Keratinocyte (primary cell): ENCODE data around the gene SERPINB1. TPM values are rescaled to one million over a fixed set of nuclear protein-coding genes. Genes with fewer than 3 reads are reported as not detected.
A peak's percentile ranks its signal among the peaks of the same experiment; 100 is the strongest.

Experiments used
- DNase-seq: peaks from one replicate; pipeline ENCODE4 v3.0.0-alpha.2; 2011; ENCODE audit warnings: low read depth, missing footprints, low spot score
- FAIRE-seq: peaks from 2 replicates; lab custom pipeline; 2011; peaks lifted over from hg19 to GRCh38; lab: Jason Lieb, UNC
- H2AFZ ChIP-seq: 2 replicates; pipeline ENCODE4 v1.6.0; 2012; ENCODE audit warnings: low read length, control low read depth, inconsistent platforms; ENCODE audit not compliant: control insufficient read depth
- H3K27ac ChIP-seq: 2 replicates; pipeline ENCODE4 v1.5.1; 2011; ENCODE audit warnings: low read length; ENCODE audit not compliant: control insufficient read depth, insufficient read depth
- H3K27me3 ChIP-seq: 3 replicates; pipeline ENCODE4 v1.6.0; 2011; ENCODE audit warnings: low read length; ENCODE audit not compliant: control insufficient read depth, insufficient read depth; ENCODE audit errors: extremely low read depth
- H3K36me3 ChIP-seq, 2 experiments: 2 replicates in 1 of 2; 3 replicates in 1 of 2; pipeline ENCODE4 v1.5.1; 2011; ENCODE audit warnings: low read length in 2 of 2, mild to moderate bottlenecking in 1 of 2; ENCODE audit not compliant: control insufficient read depth in 2 of 2, insufficient read depth in 2 of 2; ENCODE audit errors: extremely low read depth in 1 of 2
- H3K4me1 ChIP-seq: 3 replicates; pipeline ENCODE4 v1.5.1; 2011; ENCODE audit warnings: low read length; ENCODE audit not compliant: control insufficient read depth, insufficient read depth; ENCODE audit errors: extremely low read depth
- H3K4me2 ChIP-seq: 3 replicates; pipeline ENCODE4 v1.6.0; 2011; ENCODE audit warnings: low read depth, low read length; ENCODE audit not compliant: control insufficient read depth, insufficient read depth; ENCODE audit errors: extremely low read depth
- H3K4me3 ChIP-seq, 3 experiments: fragments of 200-600 bp in 1 of 3; sonication (generic) in 1 of 3; 2 replicates in 2 of 3; 3 replicates in 1 of 3; pipeline ENCODE4 v1.5.1; 2011 to 2016; ENCODE audit warnings: low read length in 3 of 3, mild to moderate bottlenecking in 3 of 3, control low read depth in 2 of 3, inconsistent platforms in 1 of 3, low read depth in 1 of 3, mixed read lengths in 1 of 3, mixed run types in 1 of 3, moderate library complexity in 1 of 3; ENCODE audit not compliant: control insufficient read depth in 2 of 3, insufficient read depth in 2 of 3; ENCODE audit errors: extremely low read depth in 1 of 3
- H3K79me2 ChIP-seq: 2 replicates; pipeline ENCODE4 v1.6.0; 2012; ENCODE audit warnings: low read length; ENCODE audit not compliant: control insufficient read depth, insufficient read depth
- H3K9ac ChIP-seq: 3 replicates; pipeline ENCODE4 v1.6.0; 2011; ENCODE audit warnings: low read length; ENCODE audit not compliant: control insufficient read depth, insufficient read depth; ENCODE audit errors: extremely low read depth
- H3K9me1 ChIP-seq: 3 replicates; pipeline ENCODE4 v1.6.0; 2011; ENCODE audit warnings: low read length; ENCODE audit not compliant: control insufficient read depth, insufficient read depth; ENCODE audit errors: extremely low read depth
- H3K9me3 ChIP-seq: 2 replicates; pipeline ENCODE4 v1.5.1; 2012; ENCODE audit warnings: low read depth, low read length; ENCODE audit not compliant: control insufficient read depth
- H4K20me1 ChIP-seq: 3 replicates; pipeline ENCODE4 v1.6.0; 2011; ENCODE audit warnings: low read length; ENCODE audit not compliant: control insufficient read depth, insufficient read depth; ENCODE audit errors: extremely low read depth
- EZH2 ChIP-seq: IDR thresholded peaks from one replicate; pipeline ENCODE4 v1.6.1; 2012; ENCODE audit warnings: inconsistent platforms, mild to moderate bottlenecking, low read length, moderate library complexity
- dilution Hi-C: fragments of 300-500 bp; cut with MboI; formaldehyde crosslinking; loops from one replicate; pipeline ENCODE4 v1.7.0; 2020; ENCODE audit warnings: low sequenced_read_pairs; ENCODE audit not compliant: extremely low pct_ligation_motif_present
- polyA plus RNA-seq, 5 experiments: library from polyadenylated mRNA; depleted of rRNA in 3 of 5; stranded (reverse) in 3 of 5; stranded (forward) in 1 of 5; unstranded in 1 of 5; fragments of >200 nt; gene quantifications; 1 replicate in 1 of 5; 2 replicates in 3 of 5; 3 replicates in 1 of 5; pipeline versions ENCODE4 v1.2.1 to v1.2.3, GENCODE V29; 2011 to 2012; ENCODE audit warnings: missing spikeins in 2 of 5, low read depth in 1 of 5, low replicate concordance in 1 of 5
- TF ChIP-seq, protein P1 (sequence below), 3 experiments: IDR thresholded peaks in 1 of 3; conservative IDR thresholded peaks in 1 of 3; optimal IDR thresholded peaks in 1 of 3; 2 replicates in 2 of 3; 3 replicates in 1 of 3; pipeline versions ENCODE3 to v1.5.1; 2011; ENCODE audit warnings: low read length in 3 of 3, mild to moderate bottlenecking in 3 of 3, moderate library complexity in 2 of 3, control low read depth in 1 of 3, inconsistent platforms in 1 of 3; ENCODE audit not compliant: insufficient read depth in 2 of 3; ENCODE audit errors: extremely low read depth in 1 of 3

SERPINB1 gene
- polyA plus RNA-seq, 1 donor (not counting 4 experiments of a cell fraction or from before 2014, with no cell fraction given): 71.9 TPM

DNA sequence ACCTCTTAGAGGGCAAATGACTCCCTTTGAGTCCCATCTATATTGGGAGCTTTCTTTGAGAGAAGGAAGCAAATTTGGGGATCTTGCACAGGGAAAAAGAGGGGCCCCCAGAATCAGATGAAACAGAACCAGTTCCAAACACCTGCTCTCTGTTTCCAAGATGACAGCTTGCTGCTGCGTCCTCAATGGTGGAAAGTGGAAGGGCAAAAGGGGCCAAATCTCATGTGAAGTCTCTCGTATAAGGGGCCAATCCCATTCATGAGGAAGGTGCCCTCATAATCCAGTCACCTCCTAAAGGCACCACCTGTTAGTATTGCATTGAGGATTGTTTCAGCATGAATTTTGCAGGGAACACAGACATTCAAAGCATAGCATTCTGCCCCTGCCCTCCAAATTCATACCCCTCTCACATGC lies 483 bp upstream of the SERPINB1 start:
- no peaks in the 10 kb centered on the region for H3K79me2 ChIP-seq
- FAIRE-seq (no peak), DNase-seq (no peak)
- H3K27me3 ChIP-seq: no peaks in the 10 kb centered on the region
- H3K9me3 ChIP-seq: no peaks in the 10 kb centered on the region
- peaks cover 3 to 4% of the 10 kb centered on the region in 2 experiments for H3K36me3 ChIP-seq
- H3K9me1 ChIP-seq: peaks cover 4% of the 10 kb centered on the region
- peak overlapping the region; percentile 84 for H3K9ac ChIP-seq
- H3K4me2 ChIP-seq: peak overlapping the region; percentile 60
- dilution Hi-C loops: no loop called here
- H3K4me1 ChIP-seq: peaks cover 51% of the 10 kb centered on the region
- H3K27ac ChIP-seq: peak overlapping the region; percentile 86
- peak overlapping the region; percentile 48 to 60 (median 56) for H3K4me3 ChIP-seq
- no peak for TF ChIP-seq EZH2
- TF ChIP-seq, protein P1, sequence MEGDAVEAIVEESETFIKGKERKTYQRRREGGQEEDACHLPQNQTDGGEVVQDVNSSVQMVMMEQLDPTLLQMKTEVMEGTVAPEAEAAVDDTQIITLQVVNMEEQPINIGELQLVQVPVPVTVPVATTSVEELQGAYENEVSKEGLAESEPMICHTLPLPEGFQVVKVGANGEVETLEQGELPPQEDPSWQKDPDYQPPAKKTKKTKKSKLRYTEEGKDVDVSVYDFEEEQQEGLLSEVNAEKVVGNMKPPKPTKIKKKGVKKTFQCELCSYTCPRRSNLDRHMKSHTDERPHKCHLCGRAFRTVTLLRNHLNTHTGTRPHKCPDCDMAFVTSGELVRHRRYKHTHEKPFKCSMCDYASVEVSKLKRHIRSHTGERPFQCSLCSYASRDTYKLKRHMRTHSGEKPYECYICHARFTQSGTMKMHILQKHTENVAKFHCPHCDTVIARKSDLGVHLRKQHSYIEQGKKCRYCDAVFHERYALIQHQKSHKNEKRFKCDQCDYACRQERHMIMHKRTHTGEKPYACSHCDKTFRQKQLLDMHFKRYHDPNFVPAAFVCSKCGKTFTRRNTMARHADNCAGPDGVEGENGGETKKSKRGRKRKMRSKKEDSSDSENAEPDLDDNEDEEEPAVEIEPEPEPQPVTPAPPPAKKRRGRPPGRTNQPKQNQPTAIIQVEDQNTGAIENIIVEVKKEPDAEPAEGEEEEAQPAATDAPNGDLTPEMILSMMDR (optimal IDR thresholded peaks at IDR 0.05 in 1 of 3, IDR thresholded peaks at IDR 0.05 in 1 of 3, conservative IDR thresholded peaks at IDR 0.05 in 1 of 3; ENCODE audit: extremely low read depth in 1 of 3, insufficient read depth in 2 of 3, low read length in 3 of 3): no peak
- no peaks in the 10 kb centered on the region for H4K20me1 ChIP-seq
- H2AFZ ChIP-seq: no peak overlapping the region

DNA sequence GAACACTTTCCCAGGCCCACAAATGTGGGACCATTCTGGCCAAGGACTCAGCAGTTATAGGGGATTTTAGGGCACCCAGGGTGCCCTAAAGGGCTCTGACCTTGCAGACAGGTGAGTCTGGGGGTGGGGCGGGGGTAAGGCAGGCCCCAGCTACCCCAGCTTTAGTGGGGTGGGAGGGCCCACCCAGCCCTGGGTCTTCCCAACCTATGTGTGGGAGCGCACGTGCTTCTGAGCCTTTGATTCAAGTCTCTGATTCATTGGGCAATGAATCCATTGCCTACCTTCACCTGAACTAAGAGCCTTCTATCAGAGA lies 958 bp downstream of the SERPINB1 start:
- no peak for TF ChIP-seq EZH2
- TF ChIP-seq, protein P1 (optimal IDR thresholded peaks at IDR 0.05 in 1 of 3, IDR thresholded peaks at IDR 0.05 in 1 of 3, conservative IDR thresholded peaks at IDR 0.05 in 1 of 3; ENCODE audit: extremely low read depth in 1 of 3, insufficient read depth in 2 of 3, low read length in 3 of 3): no peak
- H4K20me1 ChIP-seq: no peaks in the 10 kb centered on the region
- peak overlapping the region; percentile 86 for H3K27ac ChIP-seq
- no peak for FAIRE-seq
- no peak for DNase-seq
- H2AFZ ChIP-seq: no peak overlapping the region
- peaks cover 5% of the 10 kb centered on the region for H3K9me1 ChIP-seq
- peaks cover 45% of the 10 kb centered on the region for H3K4me1 ChIP-seq
- H3K9ac ChIP-seq: peak overlapping the region; percentile 84
- peak overlapping the region; percentile 82 for H3K4me2 ChIP-seq
- peaks cover 4 to 12% of the 10 kb centered on the region in 2 experiments for H3K36me3 ChIP-seq
- dilution Hi-C loops: no loop called here
- H3K79me2 ChIP-seq: no peaks in the 10 kb centered on the region
- no peaks in the 10 kb centered on the region for H3K9me3 ChIP-seq
- H3K27me3 ChIP-seq: no peaks in the 10 kb centered on the region
- peak overlapping the region; percentile 48 to 77 (median 60) for H3K4me3 ChIP-seq
